HS-27A (cell line): Measurements from ENCODE around the gene ARRB1.

ENCODE experiments used
- DNase-seq: peaks from one replicate; pipeline ENCODE4 v3.0.0-alpha.2; 2012; ENCODE audit warnings: low read depth, missing footprints

The ARRB1 gene

GRCh38 chr11:75273411-75274391 is 77.8 kb downstream of the ARRB1 start:
- no peak for DNase-seq

GRCh38 chr11:75272821-75273301 is 78.6 kb downstream of the ARRB1 start:
- no peak for DNase-seq

GRCh38 chr11:75272391-75272790 is 79.1 kb downstream of the ARRB1 start:
- no peak for DNase-seq

- no peak for DNase-seq
These were observed 79.7 kb downstream of the ARRB1 start for GRCh38 chr11:75271730-75272129.

GRCh38 chr11:75270896-75271418 is 80.5 kb downstream of the ARRB1 start:
- peak; percentile 14 for DNase-seq

- no peak for DNase-seq
These were observed 81.6 kb downstream of the ARRB1 start for GRCh38 chr11:75269896-75270295.

GRCh38 chr11:75269367-75269660 is 82.1 kb downstream of the ARRB1 start:
- DNase-seq, result no peak

GRCh38 chr11:75268626-75269366 is 82.7 kb downstream of the ARRB1 start:
- DNase-seq, result no peak

GRCh38 chr11:75267171-75267970 is 84.1 kb downstream of the ARRB1 start:
- DNase-seq, result no peak

- DNase-seq, result no peak
These were observed 85.5 kb downstream of the ARRB1 start for GRCh38 chr11:75265851-75266531.

GRCh38 chr11:75264971-75265370 is 86.5 kb downstream of the ARRB1 start:
- DNase-seq, result no peak

GRCh38 chr11:75264356-75264755 is 87.1 kb downstream of the ARRB1 start:
- DNase-seq, result no peak

GRCh38 chr11:75263944-75264349 is 87.5 kb downstream of the ARRB1 start:
- DNase-seq, result no peak

- no peak for DNase-seq
These were observed 88.3 kb downstream of the ARRB1 start for GRCh38 chr11:75262961-75263852.

- DNase-seq, result no peak
These were observed 89.0 kb downstream of the ARRB1 start for GRCh38 chr11:75262436-75262835.

GRCh38 chr11:75261902-75262361 is 89.5 kb downstream of the ARRB1 start:
- DNase-seq, result no peak

- no peak for DNase-seq
These were observed 90.9 kb downstream of the ARRB1 start for GRCh38 chr11:75260396-75261170.

GRCh38 chr11:75254326-75254725 is 97.1 kb downstream of the ARRB1 start:
- no peak for DNase-seq

- no peak for DNase-seq
These were observed 101.8 kb downstream of the ARRB1 start for GRCh38 chr11:75249704-75250103.

GRCh38 chr11:75248924-75249256 is 102.6 kb downstream of the ARRB1 start:
- no peak for DNase-seq
